ENCODE results near the gene PPAT. TPM values are rescaled to one million over a fixed set of nuclear protein-coding genes. Genes with fewer than 3 reads are reported as not detected.
"Not testable (repeated sequence)": the region's sequence is repeated elsewhere in the genome, so short reads cannot be mapped to it uniquely, and the experiment has no call there.

PPAT gene
- total RNA-seq, 4 donors from 2014 or later, result 4.5 to 11.4 (median 9.3) TPM

DNA sequence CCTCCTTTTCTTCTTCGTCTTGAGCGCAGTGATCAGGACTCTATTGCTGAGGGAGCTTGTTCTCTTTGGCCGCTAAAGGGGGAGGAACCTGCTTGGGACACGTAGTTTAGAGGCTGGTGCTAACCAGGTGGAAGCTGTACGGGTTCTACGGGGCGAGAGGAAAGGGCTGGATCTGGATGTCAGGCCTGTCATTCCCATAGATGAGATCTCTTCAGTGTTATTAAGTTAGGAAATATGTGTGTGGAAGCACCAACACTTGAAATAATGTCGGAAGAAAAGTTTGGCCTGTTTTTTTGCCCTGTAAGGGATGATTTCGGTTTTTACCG is 32.6 kb upstream of the PPAT start:
- Histone ChIP-seq H3K4me3 (peak overlapping the region; percentile 77 to 99 (median 94)), H3K4me1 (peaks cover 14 to 41% (median 22%) of the 10 kb centered on the region in 3 donors), H3K27me3 (no peaks in the 10 kb centered on the region), H3K27ac (peak overlapping the region; percentile 92 to 96 (median 92)), H3K36me3 (peaks cover 0 to 34% (median 15%) of the 10 kb centered on the region in 3 donors), H3K9me3 (no peaks in the 10 kb centered on the region)
- intact Hi-C loops (cut with DNase I), result no loop called here
- DNase-seq, result no peak
- no peak for TF ChIP-seq POLR2A (IDR thresholded peaks at IDR 0.05)
- TF ChIP-seq, protein P1, sequence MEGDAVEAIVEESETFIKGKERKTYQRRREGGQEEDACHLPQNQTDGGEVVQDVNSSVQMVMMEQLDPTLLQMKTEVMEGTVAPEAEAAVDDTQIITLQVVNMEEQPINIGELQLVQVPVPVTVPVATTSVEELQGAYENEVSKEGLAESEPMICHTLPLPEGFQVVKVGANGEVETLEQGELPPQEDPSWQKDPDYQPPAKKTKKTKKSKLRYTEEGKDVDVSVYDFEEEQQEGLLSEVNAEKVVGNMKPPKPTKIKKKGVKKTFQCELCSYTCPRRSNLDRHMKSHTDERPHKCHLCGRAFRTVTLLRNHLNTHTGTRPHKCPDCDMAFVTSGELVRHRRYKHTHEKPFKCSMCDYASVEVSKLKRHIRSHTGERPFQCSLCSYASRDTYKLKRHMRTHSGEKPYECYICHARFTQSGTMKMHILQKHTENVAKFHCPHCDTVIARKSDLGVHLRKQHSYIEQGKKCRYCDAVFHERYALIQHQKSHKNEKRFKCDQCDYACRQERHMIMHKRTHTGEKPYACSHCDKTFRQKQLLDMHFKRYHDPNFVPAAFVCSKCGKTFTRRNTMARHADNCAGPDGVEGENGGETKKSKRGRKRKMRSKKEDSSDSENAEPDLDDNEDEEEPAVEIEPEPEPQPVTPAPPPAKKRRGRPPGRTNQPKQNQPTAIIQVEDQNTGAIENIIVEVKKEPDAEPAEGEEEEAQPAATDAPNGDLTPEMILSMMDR (IDR thresholded peaks at IDR 0.05), result no peak
- 1% methylated on average over 8 to 10 of the region's 10 CpGs for WGBS, 2 donors

DNA sequence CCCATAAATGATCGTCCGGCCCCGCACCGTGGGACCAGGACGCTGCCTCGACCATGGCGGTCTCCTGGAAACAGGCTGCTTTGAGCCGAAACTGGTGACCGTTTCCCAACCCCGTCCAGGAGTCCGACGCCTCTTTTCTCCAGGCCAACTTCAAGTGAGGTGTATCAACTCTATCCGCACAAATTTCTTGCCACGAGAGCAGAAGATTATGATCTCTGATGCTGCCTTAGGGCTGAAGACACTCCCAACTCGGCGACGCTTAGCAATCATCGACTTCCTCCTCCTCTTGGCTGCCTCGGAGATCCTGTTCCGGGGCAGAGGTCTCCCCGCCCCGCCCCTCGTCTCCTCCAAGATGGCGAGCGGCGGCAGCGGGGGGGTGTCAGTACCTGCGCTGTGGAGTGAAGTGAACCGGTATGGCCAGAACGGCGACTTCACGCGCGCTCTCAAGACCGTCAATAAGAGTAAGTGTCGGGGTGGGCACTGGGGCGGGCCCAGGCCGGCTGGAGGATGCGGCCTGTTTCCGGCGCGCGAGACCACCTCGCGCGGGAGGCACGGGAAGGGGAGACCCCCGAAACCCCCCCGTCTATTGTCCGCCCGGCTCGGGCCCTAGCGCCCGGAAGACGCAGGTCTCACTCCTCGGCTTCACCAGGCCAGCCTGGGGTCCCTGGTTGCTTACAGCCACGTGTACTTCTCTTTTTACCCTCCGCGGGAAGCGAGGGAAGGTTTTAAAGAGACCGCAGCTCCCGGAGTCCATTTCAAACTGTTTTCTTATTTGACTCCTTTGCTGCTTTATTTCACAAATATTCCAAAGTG is 32.1 kb upstream of the PPAT start, which contains the start of gene SRP72:
SRP72 (plus strand) TSS at position 334 of the 813 bp plus-strand sequence; CDS start at position 353, 19 bp downstream.
- Histone ChIP-seq H3K27ac (peak within 1 kb of the TSS; percentile 92 to 96 (median 92)), H3K27me3 (no peaks in the 10 kb centered on the region), H3K4me3 (peak within 1 kb of the TSS; percentile 77 to 99 (median 94)), H3K9me3 (no peaks in the 10 kb centered on the region), H3K4me1 (peaks cover 14 to 41% (median 22%) of the 10 kb centered on the region in 3 donors), H3K36me3 (peaks cover 0 to 34% (median 12%) of the 10 kb centered on the region in 3 donors)
- TF ChIP-seq, protein P1 (IDR thresholded peaks at IDR 0.05), result no peak
- TF ChIP-seq POLR2A (IDR thresholded peaks at IDR 0.05), result peak in 2 of 4 donors; percentile 61 to 71
- intact Hi-C loops (cut with DNase I), result no loop called here
- peak; percentile 53 for DNase-seq
- 0% methylated on average over 32 to 38 of the region's 62 CpGs for WGBS, 2 donors

DNA sequence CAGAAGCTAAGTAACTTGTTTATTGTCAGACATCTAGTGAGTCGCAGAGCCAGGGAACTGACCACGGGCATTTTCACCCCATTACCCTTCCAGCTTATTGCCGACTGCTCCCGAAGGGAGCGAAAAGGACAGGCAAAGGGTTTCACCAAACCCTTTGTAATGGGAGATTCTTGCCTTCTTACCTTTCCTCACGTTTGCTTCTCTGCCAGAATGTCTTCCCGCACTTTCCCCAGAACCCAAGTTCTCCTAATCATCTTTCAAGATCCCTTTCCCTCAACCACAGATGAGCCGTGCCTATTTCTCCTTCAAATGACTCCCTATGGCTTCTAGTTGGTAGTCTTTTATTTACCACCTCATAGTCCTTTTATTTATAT is 31.5 kb upstream of the PPAT start:
- Histone ChIP-seq H3K4me1 (peaks cover 14 to 41% (median 22%) of the 10 kb centered on the region in 3 donors), H3K4me3 (peak overlapping the region; percentile 77 to 99 (median 94)), H3K9me3 (no peaks in the 10 kb centered on the region), H3K27ac (peak overlapping the region; percentile 92 to 96 (median 92)), H3K36me3 (peaks cover 0 to 34% (median 10%) of the 10 kb centered on the region in 3 donors), H3K27me3 (no peaks in the 10 kb centered on the region)
- intact Hi-C loops (cut with DNase I), result no loop called here
- no peak for TF ChIP-seq POLR2A (IDR thresholded peaks at IDR 0.05)
- TF ChIP-seq, protein P1 (IDR thresholded peaks at IDR 0.05), result no peak
- DNase-seq, result no peak
- WGBS, 2 donors, result 0 to 1% methylated on average over 8 of the region's 8 CpGs

DNA sequence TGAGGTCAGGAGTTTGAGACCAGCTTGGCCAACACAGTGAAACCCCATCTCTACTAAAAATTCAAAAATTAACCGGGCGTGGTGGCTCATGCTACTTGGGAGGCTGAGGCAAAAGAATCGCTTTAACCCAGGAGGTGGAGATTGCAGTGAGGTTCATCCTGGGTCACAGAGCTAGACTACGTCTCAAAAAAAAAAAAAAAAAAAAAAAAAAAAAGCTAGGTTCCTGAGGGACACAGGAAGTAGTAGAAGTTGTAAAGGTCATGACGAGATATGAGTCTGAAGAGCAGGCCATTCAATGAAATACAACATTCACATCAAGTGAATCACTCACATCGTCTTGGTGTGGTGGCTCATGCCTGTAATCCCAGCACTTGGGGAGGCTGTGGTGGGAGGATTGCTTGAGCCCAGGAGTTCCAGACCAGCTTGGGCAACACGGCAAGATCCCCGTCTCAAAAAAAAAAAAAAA is 30.9 kb upstream of the PPAT start:
- Histone ChIP-seq H3K4me3 (peak overlapping the region; percentile 77 to 99 (median 94)), H3K36me3 (peaks cover 0 to 34% (median 5%) of the 10 kb centered on the region in 3 donors), H3K4me1 (peaks cover 14 to 41% (median 22%) of the 10 kb centered on the region in 3 donors), H3K27ac (peak overlapping the region in 3 of 4 donors; percentile 92 to 96 (median 93))
- H3K27me3 ChIP-seq; intact Hi-C loops (cut with DNase I); DNase-seq; H3K9me3 ChIP-seq: not testable (repeated sequence)
- WGBS, 2 donors, result 14 to 27% methylated on average over 7 to 8 of the region's 8 CpGs

DNA sequence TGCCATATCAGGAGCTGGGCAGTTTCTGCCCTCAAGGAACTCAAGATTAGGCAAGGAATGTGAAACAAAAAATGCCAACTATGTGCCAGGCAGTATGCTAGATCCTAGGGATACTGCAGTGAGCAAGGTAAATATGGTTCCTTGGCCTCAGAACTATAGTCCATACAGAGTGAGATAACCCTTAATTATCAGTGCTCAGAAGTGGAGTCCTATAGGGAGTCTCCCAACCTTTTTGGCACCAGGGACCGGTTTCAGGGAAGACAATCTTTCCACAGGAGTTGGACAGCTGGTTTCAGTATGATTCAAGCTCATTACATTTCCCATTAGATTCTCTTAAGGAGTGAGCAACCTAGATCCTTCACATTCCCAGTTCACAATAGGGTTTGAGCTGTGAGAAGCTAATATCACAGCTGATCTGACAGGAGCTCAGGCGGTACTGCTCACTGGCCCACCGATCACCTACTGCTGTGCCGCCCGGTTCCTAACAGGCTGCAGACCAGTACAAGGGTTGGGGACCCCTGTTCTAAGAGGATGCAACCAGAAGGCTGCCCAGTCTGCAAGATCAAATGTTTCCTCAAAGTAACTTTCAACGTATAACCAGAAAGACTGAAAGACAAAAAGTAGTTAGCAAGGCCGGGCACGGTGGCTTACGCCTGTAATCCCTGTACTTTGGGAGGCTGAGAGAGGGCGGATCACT is 30.3 kb upstream of the PPAT start:
- no peaks in the 10 kb centered on the region for H3K9me3 ChIP-seq
- no peak overlapping the region for H3K27ac ChIP-seq

More for the DNA sequence above, 30.3 kb upstream of the PPAT start:
- 65 to 76% methylated on average over 6 to 9 of the region's 10 CpGs for WGBS, 2 donors
- intact Hi-C loops (cut with DNase I), result no loop called here
- H3K4me3 ChIP-seq, result peak overlapping the region in 2 of 4 donors; percentile 77 to 92
- no peak for TF ChIP-seq POLR2A (IDR thresholded peaks at IDR 0.05)
- TF ChIP-seq, protein P1 (IDR thresholded peaks at IDR 0.05), result no peak
- peaks cover 0 to 34% (median 6%) of the 10 kb centered on the region in 3 donors for H3K36me3 ChIP-seq
- no peak for DNase-seq
- H3K4me1 ChIP-seq, result peaks cover 14 to 41% (median 22%) of the 10 kb centered on the region in 3 donors
- H3K27me3 ChIP-seq, result no peaks in the 10 kb centered on the region

Measured in esophagus squamous epithelium (tissue), 5 donors.